B cell (primary cell): ENCODE results near the gene PNPLA5. TPM values are rescaled to one million over a fixed set of nuclear protein-coding genes. Genes with fewer than 3 reads are reported as not detected.
A peak's percentile ranks its signal among the peaks of the same experiment; 100 is the strongest.

Source experiments
- ATAC-seq: fragments of 200-7000 bp; cut with Tn5 transposase; one replicate; pipeline ENCODE4 v1.10.0; 2021; ENCODE audit warnings: low read depth, mild to moderate bottlenecking, moderate number of reproducible peaks, moderate library complexity
- CTCF ChIA-PET: fragments of 350-600 bp; sonication (Branson Sonifier 250); formaldehyde crosslinking; loops from one replicate; lab custom pipeline; 2021; ENCODE audit warnings: antibody characterized with exemption, inconsistent platforms; lab: Charles Lee
- POLR2A ChIA-PET: fragments of 350-600 bp; sonication (Branson Sonifier 250); formaldehyde crosslinking; loops from one replicate; lab custom pipeline; 2021; ENCODE audit warnings: antibody characterized with exemption; lab: Charles Lee
- DNase-seq: peaks from one replicate; pipeline ENCODE4 v3.0.0; 2013
- H2AFZ ChIP-seq: 2 replicates; pipeline ENCODE4 v1.6.1; 2012; ENCODE audit warnings: mild to moderate bottlenecking, low read depth, low read length; ENCODE audit not compliant: insufficient read depth, poor library complexity, severe bottlenecking
- H3K27ac ChIP-seq, 2 donors: 1 replicate in 1 of 2; 2 replicates in 1 of 2; pipeline ENCODE4 v1.5.1; 2012 to 2013; ENCODE audit warnings: low read length in 2 of 2, mild to moderate bottlenecking in 2 of 2, moderate library complexity in 1 of 2
- H3K27me3 ChIP-seq, 4 experiments: fragments of 200-600 bp in 1 of 4; sonication (generic) in 1 of 4; replicated peaks in 1 of 4; 1 replicate in 2 of 4; 2 replicates in 2 of 4; pipeline versions ENCODE4 v1.6.1 to v1.7.0; 2013 to 2016; ENCODE audit warnings: low read length in 3 of 4, mild to moderate bottlenecking in 2 of 4, mixed read lengths in 1 of 4, moderate library complexity in 1 of 4; ENCODE audit not compliant: insufficient read depth in 4 of 4, control insufficient read depth in 3 of 4; ENCODE audit errors: control extremely low read depth in 1 of 4
- H3K36me3 ChIP-seq, 2 experiments: replicated peaks in 1 of 2; 1 replicate in 1 of 2; 2 replicates in 1 of 2; pipeline versions ENCODE4 v1.6.1 to v1.7.1; 2013; ENCODE audit warnings: low read length in 1 of 2; ENCODE audit not compliant: insufficient read depth in 2 of 2, control insufficient read depth in 1 of 2; ENCODE audit errors: control extremely low read depth in 1 of 2, extremely low read depth in 1 of 2
- H3K4me1 ChIP-seq, 2 donors: fragments of 200-600 bp in 1 of 2; sonication (generic) in 1 of 2; 1 replicate in 1 of 2; 2 replicates in 1 of 2; pipeline versions ENCODE4 v1.5.1 to v1.6.1; 2013 to 2017; ENCODE audit warnings: low read length in 2 of 2; ENCODE audit not compliant: control insufficient read depth in 2 of 2, insufficient read depth in 2 of 2
- H3K4me2 ChIP-seq: replicated peaks from 2 replicates; pipeline ENCODE3; 2012; ENCODE audit warnings: mild to moderate bottlenecking, low read depth, low read length; ENCODE audit not compliant: poor library complexity, severe bottlenecking
- H3K4me3 ChIP-seq, 5 experiments: fragments of 200-600 bp in 1 of 5; sonication (generic) in 1 of 5; 1 replicate in 3 of 5; 2 replicates in 2 of 5; pipeline versions ENCODE4 v1.5.1 to v1.7.0; 2011 to 2016; ENCODE audit warnings: low read length in 4 of 5, mild to moderate bottlenecking in 4 of 5, low read depth in 2 of 5, control low read depth in 1 of 5, moderate library complexity in 1 of 5; ENCODE audit not compliant: insufficient read depth in 1 of 5; ENCODE audit errors: control extremely low read depth in 1 of 5, extremely low read depth in 1 of 5
- H3K79me2 ChIP-seq: fragments of 200-600 bp; sonication (generic); one replicate; pipeline ENCODE4 v1.6.0; 2016; ENCODE audit warnings: low read length; ENCODE audit not compliant: control insufficient read depth, insufficient read depth
- H3K9ac ChIP-seq: fragments of 200-600 bp; sonication (generic); 2 replicates; pipeline ENCODE4 v1.6.1; 2017; ENCODE audit warnings: mild to moderate bottlenecking, low read length, moderate library complexity
- H3K9me3 ChIP-seq, 3 donors: one replicate each; pipeline versions ENCODE4 v1.6.1 to v1.7.1; 2013; ENCODE audit warnings: low read length in 2 of 3; ENCODE audit not compliant: control insufficient read depth in 2 of 3, insufficient read depth in 1 of 3; ENCODE audit errors: control extremely low read depth in 1 of 3
- H4K20me1 ChIP-seq: 2 replicates; pipeline ENCODE4 v1.6.0; 2012; ENCODE audit warnings: mild to moderate bottlenecking, low read length; ENCODE audit not compliant: insufficient read depth, control insufficient read depth, poor library complexity, severe bottlenecking
- H3K27ac Mint-ChIP-seq: one replicate; pipeline ENCODE4 v1.8.0; 2021; ENCODE audit warnings: mixed read lengths
- H3K27me3 Mint-ChIP-seq: one replicate; pipeline ENCODE4 v1.8.0; 2021; ENCODE audit warnings: mixed read lengths
- H3K4me1 Mint-ChIP-seq: one replicate; pipeline ENCODE4 v1.8.0; 2021; ENCODE audit warnings: mixed read lengths
- H3K4me3 Mint-ChIP-seq: one replicate; pipeline ENCODE4 v1.8.0; 2021; ENCODE audit warnings: mixed read lengths
- H3K9me3 Mint-ChIP-seq: one replicate; pipeline ENCODE4 v1.8.0; 2022; ENCODE audit warnings: mixed read lengths; ENCODE audit not compliant: insufficient read depth
- EZH2 ChIP-seq: IDR thresholded peaks from 2 replicates; pipeline ENCODE4 v1.6.1; 2012; ENCODE audit warnings: borderline replicate concordance, low read depth, mild to moderate bottlenecking, moderate library complexity, low read length; ENCODE audit not compliant: insufficient read depth, poor library complexity, severe bottlenecking
- WGBS: methylation state at CpG from one replicate; pipeline ENCODE4 v1.1.5; 2013; ENCODE audit warnings: missing lambda C conversion rate; ENCODE audit not compliant: insufficient coverage; 5-methylcytosine and 5-hydroxymethylcytosine counted together
- intact Hi-C: fragments of 100-400 bp; cut with micrococcal nuclease; formaldehyde crosslinking; loops from one replicate; pipeline ENCODE4 v1.10.0; 2022
- polyA plus RNA-seq: library from polyadenylated mRNA; depleted of rRNA; stranded (reverse); fragments of >200 nt; gene quantifications from 2 replicates; pipeline ENCODE4 v1.2.3, GENCODE V29; 2012
- total RNA-seq, 2 donors: library from RNA; stranded (reverse); fragments of 120-200 nt in 1 of 2; gene quantifications; 1 replicate in 1 of 2; 2 replicates in 1 of 2; pipeline versions ENCODE4 v1.2.3 to v1.2.4, GENCODE V29; 2013 to 2022
- TF ChIP-seq, protein P1 (sequence below): fragments of 200-600 bp; IDR thresholded peaks from one replicate; pipeline ENCODE4 v1.8.0; 2022; ENCODE audit warnings: antibody characterized with exemption, mild to moderate bottlenecking

Gene PNPLA5
- total and polyA plus RNA-seq, 2 donors (not counting 1 experiment from before 2014, with no cell fraction given) = not detected

DNA sequence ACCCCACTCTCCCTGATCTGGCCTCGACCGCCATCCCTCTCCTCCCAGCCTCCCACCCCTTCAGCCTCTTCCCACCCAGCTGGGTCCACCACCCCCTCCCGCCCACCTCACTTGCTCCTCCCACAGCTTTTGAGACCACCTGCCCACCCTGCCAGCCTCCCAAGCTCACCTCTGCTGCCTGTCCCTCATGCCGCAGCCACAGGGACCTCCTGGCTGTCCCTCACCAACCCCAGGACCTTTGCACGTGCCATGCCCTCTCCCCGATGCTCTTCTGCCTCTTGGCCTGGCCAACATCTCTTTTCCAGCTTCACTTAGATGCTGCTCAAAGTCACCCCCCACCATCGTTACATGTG lies 6.5 kb downstream of the PNPLA5 start:
- Histone ChIP-seq H3K9ac (no peak overlapping the region), H2AFZ (no peak overlapping the region), H3K27me3 (peaks cover 0 to 21% (median 2%) of the 10 kb centered on the region in 4 experiments), H3K4me2 (no peak overlapping the region), H4K20me1 (no peaks in the 10 kb centered on the region), H3K9me3 (peaks cover 0 to 3% (median 0%) of the 10 kb centered on the region in 3 donors), H3K27ac (no peak overlapping the region), H3K36me3 (no peaks in the 10 kb centered on the region), H3K4me1 (peaks cover 0 to 5% of the 10 kb centered on the region in 2 donors), H3K4me3 (no peak overlapping the region), H3K79me2 (no peaks in the 10 kb centered on the region)
- H3K4me3 Mint-ChIP-seq = no peak overlapping the region
- no peak for TF ChIP-seq EZH2
- TF ChIP-seq, protein P1, sequence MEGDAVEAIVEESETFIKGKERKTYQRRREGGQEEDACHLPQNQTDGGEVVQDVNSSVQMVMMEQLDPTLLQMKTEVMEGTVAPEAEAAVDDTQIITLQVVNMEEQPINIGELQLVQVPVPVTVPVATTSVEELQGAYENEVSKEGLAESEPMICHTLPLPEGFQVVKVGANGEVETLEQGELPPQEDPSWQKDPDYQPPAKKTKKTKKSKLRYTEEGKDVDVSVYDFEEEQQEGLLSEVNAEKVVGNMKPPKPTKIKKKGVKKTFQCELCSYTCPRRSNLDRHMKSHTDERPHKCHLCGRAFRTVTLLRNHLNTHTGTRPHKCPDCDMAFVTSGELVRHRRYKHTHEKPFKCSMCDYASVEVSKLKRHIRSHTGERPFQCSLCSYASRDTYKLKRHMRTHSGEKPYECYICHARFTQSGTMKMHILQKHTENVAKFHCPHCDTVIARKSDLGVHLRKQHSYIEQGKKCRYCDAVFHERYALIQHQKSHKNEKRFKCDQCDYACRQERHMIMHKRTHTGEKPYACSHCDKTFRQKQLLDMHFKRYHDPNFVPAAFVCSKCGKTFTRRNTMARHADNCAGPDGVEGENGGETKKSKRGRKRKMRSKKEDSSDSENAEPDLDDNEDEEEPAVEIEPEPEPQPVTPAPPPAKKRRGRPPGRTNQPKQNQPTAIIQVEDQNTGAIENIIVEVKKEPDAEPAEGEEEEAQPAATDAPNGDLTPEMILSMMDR = no peak
- ChIA-PET CTCF (no interaction called here), POLR2A (no interaction called here)
- H3K27ac Mint-ChIP-seq = no peak overlapping the region
- H3K27me3 Mint-ChIP-seq = peaks cover 30% of the 10 kb centered on the region
- H3K4me1 Mint-ChIP-seq = peaks cover 4% of the 10 kb centered on the region
- intact Hi-C loops = no loop called here
- ATAC-seq (no peak), DNase-seq (no peak)
- no peaks in the 10 kb centered on the region for H3K9me3 Mint-ChIP-seq
- 72% methylated on average over 7 of the region's 7 CpGs for WGBS

DNA sequence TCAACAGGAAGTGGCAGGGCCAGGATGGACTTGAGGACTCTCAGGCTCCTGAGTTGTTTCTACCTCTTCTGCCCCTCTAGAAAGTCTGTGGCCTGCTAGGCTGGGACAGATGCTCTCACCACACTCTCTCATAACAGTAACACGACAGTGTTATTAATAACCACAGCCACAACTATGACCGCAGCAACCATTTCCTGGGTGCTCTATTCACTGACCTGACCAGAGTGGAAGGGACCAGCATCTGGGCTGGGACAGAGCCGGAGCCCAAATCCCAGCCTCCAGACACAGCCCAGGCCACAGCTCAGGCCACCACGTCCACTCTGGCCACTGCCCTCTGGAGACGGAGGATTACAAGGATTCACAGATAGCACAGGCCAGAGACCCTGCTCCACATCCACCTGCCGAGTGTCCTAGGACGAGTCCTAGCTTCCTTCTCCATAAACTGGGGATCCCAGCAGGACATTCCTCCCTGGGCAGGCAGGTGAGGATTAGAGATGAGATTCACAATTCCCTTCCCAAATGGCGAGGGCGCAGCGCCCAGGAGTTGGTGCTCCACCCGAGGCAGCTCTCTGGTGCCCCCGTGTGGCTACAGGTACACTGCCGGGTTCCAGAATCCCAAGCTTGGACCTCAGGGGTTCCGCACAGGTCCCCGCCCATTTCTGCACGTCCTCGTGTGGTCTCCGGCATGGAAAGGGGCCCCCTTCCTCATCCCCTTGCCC lies 7.1 kb downstream of the PNPLA5 start:
- Histone ChIP-seq H3K9ac (no peak overlapping the region), H3K36me3 (no peaks in the 10 kb centered on the region), H2AFZ (no peak overlapping the region), H3K9me3 (peaks cover 0 to 3% (median 0%) of the 10 kb centered on the region in 3 donors), H3K4me1 (peaks cover 0 to 5% of the 10 kb centered on the region in 2 donors), H3K27me3 (peaks cover 0 to 15% (median under 1%) of the 10 kb centered on the region in 4 experiments), H3K4me3 (no peak overlapping the region), H3K27ac (no peak overlapping the region), H3K4me2 (peak overlapping the region; percentile 15), H3K79me2 (no peaks in the 10 kb centered on the region), H4K20me1 (no peaks in the 10 kb centered on the region)
- DNase-seq = peak; percentile 42
- Mint-ChIP-seq H3K4me3 (no peak overlapping the region), H3K27me3 (peaks cover 27% of the 10 kb centered on the region), H3K4me1 (peaks cover 4% of the 10 kb centered on the region), H3K9me3 (no peaks in the 10 kb centered on the region), H3K27ac (no peak overlapping the region)
- intact Hi-C loops = no loop called here
- TF ChIP-seq EZH2 = no peak
- TF ChIP-seq, protein P1 = peak; percentile 60
- no peak for ATAC-seq
- CTCF ChIA-PET = no interaction called here
- POLR2A ChIA-PET = no interaction called here
- WGBS = 22% methylated on average over 17 of the region's 18 CpGs
